HG03520 (cell line): ENCODE results near the gene CPEB2.

ENCODE experiments used
- ATAC-seq: cut with Tn5 transposase; IDR thresholded peaks from one replicate; pipeline ENCODE4 v1.9.1; 2021; ENCODE audit warnings: mild to moderate bottlenecking, moderate library complexity; ENCODE audit not compliant: unreplicated experiment

The CPEB2 gene

DNA sequence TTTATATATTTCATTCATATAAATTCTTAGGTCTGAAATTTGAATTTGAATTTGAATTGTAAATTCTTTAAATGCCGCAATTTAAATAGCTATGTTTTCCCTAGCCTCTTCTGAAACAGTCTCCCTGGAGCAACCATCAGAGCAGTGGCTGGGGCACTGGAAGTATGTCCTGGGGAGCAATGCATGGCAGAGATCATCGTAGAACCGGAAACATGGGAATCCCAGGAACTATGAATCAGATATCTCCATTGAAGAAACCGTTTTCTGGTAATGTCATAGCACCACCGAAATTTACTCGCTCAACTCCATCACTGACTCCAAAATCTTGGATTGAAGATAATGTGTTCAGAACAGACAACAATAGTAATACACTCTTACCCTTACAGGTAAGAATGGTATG lies 4.9 kb downstream of the CPEB2 start:
- ATAC-seq: no peak

GRCh38 chr4:15010038-15010585 lies 7.8 kb downstream of the CPEB2 start:
- no peak for ATAC-seq

DNA sequence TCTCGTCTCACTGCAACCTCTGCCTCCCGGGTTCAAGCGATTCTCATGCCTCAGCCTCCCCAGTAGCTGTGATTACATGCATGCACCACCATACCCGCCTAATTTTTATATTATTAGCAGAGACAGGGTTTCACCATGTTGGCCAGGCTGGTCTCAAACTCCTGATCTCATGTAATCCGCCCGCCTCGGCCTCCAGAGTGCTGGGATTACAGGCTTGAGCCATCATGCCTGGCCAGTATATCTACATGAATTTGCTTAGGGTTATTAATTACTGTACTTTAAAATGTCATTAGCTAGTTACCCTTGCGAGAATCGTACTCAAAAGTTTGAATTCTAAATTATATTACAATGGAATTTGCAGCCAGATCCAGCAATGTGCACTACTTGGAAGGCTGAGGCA lies 8.9 kb downstream of the CPEB2 start:
- ATAC-seq: no peak

DNA sequence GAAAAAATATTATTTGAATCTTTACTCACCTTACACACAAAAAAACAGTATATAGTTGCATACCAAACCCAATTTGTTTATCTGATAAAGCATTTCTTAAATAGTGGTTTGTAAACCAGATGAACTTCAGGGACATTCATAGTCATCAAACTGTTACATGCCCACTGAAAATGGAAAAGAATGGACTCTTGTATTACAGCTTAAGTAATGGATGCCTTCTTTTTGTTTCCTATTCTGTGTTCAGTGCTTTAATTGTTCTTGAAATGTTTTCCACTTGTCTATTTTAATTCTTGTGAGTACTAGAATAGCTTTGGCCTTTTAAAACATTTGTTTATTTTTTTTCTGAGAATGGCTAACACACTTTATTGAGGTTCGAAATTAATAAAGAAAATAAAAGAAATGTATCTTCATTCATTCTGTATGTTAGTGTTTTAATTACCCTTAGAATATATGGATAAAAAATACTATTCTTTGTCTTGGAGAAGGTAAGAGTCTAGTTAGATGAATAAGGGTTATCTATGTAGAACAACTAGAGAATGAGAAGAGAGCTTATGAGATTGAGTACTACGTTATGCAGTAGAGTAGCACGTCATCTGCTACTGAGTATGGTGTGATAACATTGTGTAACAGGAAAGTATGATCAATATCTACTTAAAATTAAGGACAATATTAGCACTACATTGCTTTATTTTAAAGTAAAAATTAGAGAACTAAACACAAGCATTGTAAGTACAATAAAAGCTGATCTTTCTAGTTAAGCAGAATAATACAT lies 9.9 kb downstream of the CPEB2 start:
- no peak for ATAC-seq

GRCh38 chr4:15013585-15013984 lies 11.3 kb downstream of the CPEB2 start:
- ATAC-seq: no peak

- ATAC-seq: no peak
These were observed 12.9 kb downstream of the CPEB2 start for GRCh38 chr4:15015170-15015569.

GRCh38 chr4:15018361-15018760 lies 16.1 kb downstream of the CPEB2 start:
- no peak for ATAC-seq

DNA sequence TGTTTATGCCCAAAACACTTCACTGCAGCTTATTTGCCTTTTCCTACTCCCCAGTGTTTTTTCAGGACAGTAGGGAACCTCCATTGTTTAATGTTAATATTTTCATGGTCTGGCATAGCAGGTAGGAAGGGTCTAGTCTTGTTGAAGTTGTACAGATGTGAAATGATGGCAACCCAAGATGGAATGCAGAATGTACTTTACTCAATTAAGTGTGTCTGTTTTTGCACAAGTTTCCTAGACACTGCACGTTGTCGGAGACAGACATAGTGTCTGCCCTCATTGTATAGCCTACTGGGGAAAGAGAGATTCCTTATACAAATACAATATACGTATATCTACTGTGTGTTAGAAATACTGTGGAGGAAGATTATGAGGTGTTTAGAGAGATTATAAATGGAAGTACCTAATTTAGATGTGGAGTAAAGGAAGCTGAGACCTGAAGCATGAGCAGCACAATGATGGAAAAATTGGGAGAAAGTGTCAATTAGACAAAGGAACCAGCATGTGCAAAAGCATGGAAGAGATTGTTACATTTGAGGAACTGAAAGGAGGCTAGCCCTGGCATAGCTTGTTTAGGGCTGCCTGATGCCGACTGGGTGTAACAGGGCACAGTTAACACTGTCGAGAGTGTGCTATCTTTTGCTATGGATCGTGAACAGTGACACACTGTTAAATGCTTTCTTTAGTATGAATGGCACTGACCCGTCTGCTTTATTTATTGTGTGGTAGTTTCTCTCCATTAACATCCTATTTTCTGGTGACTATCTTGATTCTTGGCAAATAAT lies 18.4 kb downstream of the CPEB2 start:
- ATAC-seq: peak; percentile 47

DNA sequence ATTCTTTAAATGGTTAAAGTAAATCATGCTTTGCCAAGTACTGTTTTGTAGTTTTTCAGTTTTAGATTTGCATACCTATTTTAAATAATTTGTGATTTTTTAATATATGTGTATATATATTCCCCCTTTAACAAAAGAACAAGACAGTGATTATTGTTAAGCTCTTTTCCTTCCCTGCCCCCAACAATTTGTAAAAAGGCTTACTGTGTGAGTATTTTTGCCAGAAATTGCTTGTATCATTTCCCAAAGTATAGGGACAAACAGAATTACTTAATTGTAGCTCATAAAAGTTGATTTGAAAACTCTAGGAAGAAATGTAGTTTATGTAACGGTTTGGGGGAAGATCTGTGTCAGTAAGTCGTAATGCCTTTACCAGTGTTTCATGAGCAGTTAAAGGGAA lies 19.0 kb downstream of the CPEB2 start:
- ATAC-seq: no peak

DNA sequence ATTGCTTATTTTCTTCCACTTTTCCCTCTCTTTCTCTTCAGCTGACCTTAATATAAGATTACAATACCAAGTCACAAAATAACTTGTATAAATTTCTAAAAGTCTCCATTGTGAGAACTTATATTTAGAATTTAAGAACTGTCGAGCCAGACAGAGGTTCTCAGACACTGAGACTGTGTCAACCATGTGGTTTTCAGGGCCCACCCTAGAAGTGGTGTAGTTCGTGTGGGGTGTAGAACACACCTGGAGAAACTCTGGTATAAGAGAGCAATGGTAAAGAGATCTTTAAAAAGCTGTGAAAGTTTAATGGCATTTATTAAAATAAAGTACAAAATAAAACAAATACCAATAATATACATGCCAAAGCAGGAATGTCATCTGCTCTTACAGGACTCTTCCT lies 19.7 kb downstream of the CPEB2 start:
- ATAC-seq: no peak

- no peak for ATAC-seq
These were observed 22.1 kb downstream of the CPEB2 start for GRCh38 chr4:15024386-15024785.

- ATAC-seq: no peak
These were observed 23.4 kb downstream of the CPEB2 start for GRCh38 chr4:15025693-15026092.

DNA sequence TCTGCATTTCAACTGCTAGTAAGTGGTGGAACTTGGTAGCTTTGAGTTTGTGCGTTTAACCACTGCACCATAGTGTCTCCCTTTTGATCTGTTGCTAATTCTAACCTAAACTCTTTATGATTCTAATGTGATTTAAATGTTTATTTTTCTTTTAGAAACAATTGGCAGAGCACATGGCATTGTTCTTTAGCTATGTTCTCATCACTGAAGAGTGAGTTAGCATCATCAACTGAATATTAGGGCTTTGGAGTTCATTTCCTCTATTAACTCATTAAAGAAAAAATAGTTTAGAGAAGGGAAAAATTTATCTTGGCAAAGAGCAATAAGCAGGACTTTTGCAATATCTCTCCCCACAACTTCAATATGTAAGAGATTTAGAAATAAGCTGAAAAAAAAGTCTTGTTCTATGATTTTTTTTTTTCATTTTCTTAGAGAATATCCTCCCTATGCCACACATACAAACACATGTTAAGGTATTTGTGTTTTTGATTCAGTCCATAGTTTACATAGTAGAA lies 25.7 kb downstream of the CPEB2 start:
- no peak for ATAC-seq

DNA sequence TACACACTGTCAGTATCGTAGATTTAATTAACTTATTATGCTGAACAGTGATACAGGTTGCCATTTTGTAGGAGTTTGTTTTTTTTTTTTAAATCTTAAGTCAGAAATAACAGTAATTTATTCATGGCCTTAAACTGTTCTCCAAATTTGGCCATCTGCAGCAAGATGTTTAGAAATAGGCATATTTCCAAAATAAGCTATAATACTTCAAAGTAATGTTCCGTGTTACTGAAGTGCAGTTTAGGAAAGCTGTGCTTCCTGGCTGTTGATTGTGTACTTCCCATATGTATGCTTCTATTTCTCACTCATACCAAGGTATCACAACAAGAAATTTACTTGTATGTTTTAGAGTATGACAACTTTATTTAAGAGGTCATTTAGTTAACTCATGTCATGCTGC lies 28.9 kb downstream of the CPEB2 start:
- no peak for ATAC-seq

- ATAC-seq: no peak
These were observed 29.9 kb downstream of the CPEB2 start for GRCh38 chr4:15031993-15032675.

DNA sequence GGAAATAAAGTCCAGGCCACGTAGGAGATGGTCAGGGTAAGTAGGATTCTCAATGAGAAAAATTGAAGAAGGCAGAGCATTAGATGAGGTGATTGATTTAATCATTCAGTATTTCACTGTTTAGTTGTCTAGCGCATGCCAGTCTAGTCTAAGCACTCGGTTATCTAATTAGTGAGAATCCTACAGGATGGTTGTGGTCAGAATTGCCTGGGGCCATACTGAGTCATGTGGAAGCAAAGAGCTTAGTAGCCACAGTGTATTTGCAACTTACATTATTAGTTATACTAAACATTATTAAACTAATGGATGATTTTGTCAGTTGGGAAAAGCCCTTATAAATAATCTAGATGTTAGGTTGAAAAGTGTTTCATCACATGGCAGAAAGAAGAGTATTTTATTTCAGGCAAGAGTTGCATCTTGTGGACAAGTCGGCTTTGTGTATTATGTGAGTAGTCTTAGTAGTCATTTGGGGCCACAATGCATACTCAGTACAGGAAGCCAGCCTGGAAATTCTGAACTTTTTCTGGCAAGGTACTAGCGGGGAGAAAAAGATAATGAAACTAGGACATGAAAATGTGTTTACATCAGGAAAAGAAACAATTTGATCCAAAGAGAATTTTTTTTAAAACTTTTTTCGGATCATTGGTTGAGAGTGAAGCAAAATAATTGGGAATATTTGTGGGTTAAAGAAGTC lies 31.9 kb downstream of the CPEB2 start:
- no peak for ATAC-seq

DNA sequence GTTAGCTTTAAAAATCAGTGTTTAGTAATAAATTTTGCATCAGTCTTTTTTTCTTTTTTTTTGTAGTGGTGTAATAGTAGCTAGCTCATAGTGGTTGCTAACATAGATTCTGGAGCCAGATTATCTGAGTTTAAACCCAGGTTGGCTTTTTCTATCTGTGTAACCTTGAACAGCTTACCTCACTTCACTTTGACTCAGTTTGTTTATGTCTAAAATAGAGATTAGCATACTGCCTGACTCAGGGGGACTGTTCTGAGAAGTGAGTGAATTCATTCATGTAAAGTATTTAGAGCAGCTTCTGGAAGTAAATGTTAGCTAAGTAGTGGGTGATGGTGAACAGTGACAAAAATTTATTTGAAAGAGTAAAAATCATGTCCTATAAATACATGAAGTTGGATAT lies 32.9 kb downstream of the CPEB2 start:
- no peak for ATAC-seq

GRCh38 chr4:15037923-15038541 lies 35.8 kb downstream of the CPEB2 start:
- ATAC-seq: no peak

DNA sequence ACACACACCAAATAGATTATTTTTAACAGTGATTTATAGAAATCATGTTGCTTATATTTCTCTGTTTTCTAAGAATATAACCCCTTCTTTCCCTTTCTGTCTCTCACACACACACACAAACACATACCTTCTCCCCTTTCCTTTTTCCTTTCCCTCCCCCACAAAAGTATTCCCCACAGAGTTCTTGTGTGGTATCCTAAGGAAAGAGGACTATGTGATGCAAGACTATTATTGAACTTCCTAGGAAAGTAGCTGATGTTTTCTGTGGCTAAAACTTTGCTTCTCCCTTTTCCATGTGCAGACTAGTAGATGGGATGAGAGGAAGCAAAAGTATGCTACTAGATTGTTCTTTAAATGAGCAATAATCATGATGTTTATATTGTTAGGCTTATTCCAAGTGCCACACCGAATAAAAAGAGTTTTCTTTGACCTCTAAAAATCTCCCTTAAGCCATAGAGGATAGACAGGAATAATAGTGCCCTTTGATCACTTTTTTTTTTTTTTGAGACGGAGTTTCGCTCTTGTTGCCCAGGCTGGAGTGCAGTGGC lies 38.7 kb downstream of the CPEB2 start:
- ATAC-seq: no peak
